HepG2 (cell line): ENCODE measurements around the gene SEZ6. TPM values are rescaled to one million over a fixed set of nuclear protein-coding genes. Genes with fewer than 3 reads are reported as not detected.

ENCODE experiments used
- ARNTL ChIP-seq: sonication (generic); formaldehyde crosslinking; IDR thresholded peaks from 2 replicates; pipeline ENCODE4 v1.4.0; 2020; ENCODE audit warnings: mild to moderate bottlenecking, missing genetic modification reagents
- FOSL2 ChIP-seq: sonication (generic); formaldehyde crosslinking; IDR thresholded peaks from 2 replicates; pipeline ENCODE4 v1.4.0; 2020; ENCODE audit warnings: missing genetic modification reagents
- GFI1 ChIP-seq: sonication (generic); formaldehyde crosslinking; IDR thresholded peaks from 2 replicates; pipeline ENCODE4 v1.5.0; 2020; ENCODE audit warnings: missing genetic modification reagents, mild to moderate bottlenecking, borderline replicate concordance
- HHEX ChIP-seq: IDR thresholded peaks from 2 replicates; pipeline ENCODE4 v1.6.1; 2016; ENCODE audit warnings: control low read depth
- JUND ChIP-seq: sonication (generic); formaldehyde crosslinking; IDR thresholded peaks from 2 replicates; pipeline ENCODE4 v1.8.0; 2022; ENCODE audit warnings: mild to moderate bottlenecking, missing genetic modification reagents
- MAZ ChIP-seq, 2 experiments: sonication (generic) in 1 of 2; formaldehyde crosslinking in 1 of 2; IDR thresholded peaks; 2 replicates each; pipeline versions ENCODE4 v1.5.0 to v1.6.1; 2012 to 2020; ENCODE audit warnings: low read depth in 2 of 2, mild to moderate bottlenecking in 2 of 2, borderline replicate concordance in 1 of 2, improper control_type of control experiment in 1 of 2, low read length in 1 of 2, missing genetic modification reagents in 1 of 2, moderate library complexity in 1 of 2
- MIER3 ChIP-seq: IDR thresholded peaks from 2 replicates; pipeline ENCODE4 v1.6.1; 2016; ENCODE audit warnings: missing compliant biosample characterization, borderline replicate concordance
- MLLT10 ChIP-seq: sonication (generic); formaldehyde crosslinking; IDR thresholded peaks from 2 replicates; pipeline ENCODE4 v1.4.0; 2020; ENCODE audit warnings: missing genetic modification reagents
- NAIF1 ChIP-seq: sonication (generic); formaldehyde crosslinking; IDR thresholded peaks from 2 replicates; pipeline ENCODE4 v1.5.0; 2020; ENCODE audit warnings: mild to moderate bottlenecking, missing genetic modification reagents, borderline replicate concordance
- SMC3 ChIP-seq: IDR thresholded peaks from 2 replicates; pipeline ENCODE4 v1.6.1; 2011; ENCODE audit warnings: low read length, improper control_type of control experiment
- TGIF2 ChIP-seq: IDR thresholded peaks from 2 replicates; pipeline ENCODE4 v1.6.1; 2016; ENCODE audit warnings: control low read depth, missing compliant biosample characterization
- U2AF2 ChIP-seq: fragments of 200-400 bp; formaldehyde crosslinking; IDR thresholded peaks from 2 replicates; pipeline ENCODE4 v1.6.1; 2017; ENCODE audit warnings: low read depth, mild to moderate bottlenecking, low read length
- ZNF501 ChIP-seq: sonication (generic); formaldehyde crosslinking; IDR thresholded peaks from 2 replicates; pipeline ENCODE4 v1.5.1; 2020; ENCODE audit warnings: mild to moderate bottlenecking, moderate library complexity, missing genetic modification reagents
- ZNF556 ChIP-seq: sonication (generic); formaldehyde crosslinking; IDR thresholded peaks from 2 replicates; pipeline ENCODE4 v1.4.0; 2020; ENCODE audit warnings: mild to moderate bottlenecking, missing genetic modification reagents, borderline replicate concordance
- ZSCAN22 ChIP-seq: sonication (generic); formaldehyde crosslinking; IDR thresholded peaks from 2 replicates; pipeline ENCODE4 v1.4.0; 2020; ENCODE audit warnings: mild to moderate bottlenecking, missing genetic modification reagents
- polyA plus RNA-seq, 8 experiments: library from polyadenylated mRNA; depleted of rRNA in 3 of 8; stranded (reverse) in 7 of 8; unstranded in 1 of 8; fragments of >200 nt; fragmentation: Illumina TruSeq in 4 of 8; extraction: Trizol in 4 of 8; gene quantifications; 2 replicates each; pipeline versions ENCODE4 v1.2.1 to v1.2.3, GENCODE V29; 2011 to 2016; ENCODE audit warnings: low read depth in 4 of 8, missing spikeins in 1 of 8, mixed read lengths in 1 of 8; ENCODE audit not compliant: insufficient read depth in 1 of 8
- total RNA-seq, 5 experiments: library from RNA; depleted of rRNA; stranded (reverse); fragments of >200 nt; fragmentation: Illumina TruSeq; extraction: Trizol; gene quantifications; 2 replicates each; pipeline ENCODE4 v1.2.3, GENCODE V29; 2016; ENCODE audit warnings: low read depth in 1 of 5
- TF ChIP-seq, protein P1 (sequence below): sonication (generic); formaldehyde crosslinking; IDR thresholded peaks from 2 replicates; pipeline ENCODE4 v1.5.0; 2020; ENCODE audit warnings: missing genetic modification reagents
- TF ChIP-seq, protein P2 (sequence below): sonication (generic); formaldehyde crosslinking; IDR thresholded peaks from 2 replicates; pipeline ENCODE4 v1.4.0; 2020; ENCODE audit warnings: low read depth, mild to moderate bottlenecking, missing genetic modification reagents
- TF ChIP-seq, protein P3 (sequence below): sonication (generic); formaldehyde crosslinking; IDR thresholded peaks from 2 replicates; pipeline ENCODE4 v1.9.0; 2021; ENCODE audit warnings: missing genetic modification reagents, borderline replicate concordance
- TF ChIP-seq, protein P4 (sequence below): sonication (generic); formaldehyde crosslinking; IDR thresholded peaks from 2 replicates; pipeline ENCODE4 v1.4.0; 2020; ENCODE audit warnings: missing genetic modification reagents, borderline replicate concordance
- TF ChIP-seq, protein P5 (sequence below): sonication (generic); formaldehyde crosslinking; IDR thresholded peaks from 2 replicates; pipeline ENCODE4 v1.9.0; 2021; ENCODE audit warnings: missing genetic modification reagents, mild to moderate bottlenecking, borderline replicate concordance

Gene SEZ6
- total and polyA plus RNA-seq, 2 of the 13 experiments (the other 11 are each of a cell fraction or from before 2014, with no cell fraction given), result not detected

DNA sequence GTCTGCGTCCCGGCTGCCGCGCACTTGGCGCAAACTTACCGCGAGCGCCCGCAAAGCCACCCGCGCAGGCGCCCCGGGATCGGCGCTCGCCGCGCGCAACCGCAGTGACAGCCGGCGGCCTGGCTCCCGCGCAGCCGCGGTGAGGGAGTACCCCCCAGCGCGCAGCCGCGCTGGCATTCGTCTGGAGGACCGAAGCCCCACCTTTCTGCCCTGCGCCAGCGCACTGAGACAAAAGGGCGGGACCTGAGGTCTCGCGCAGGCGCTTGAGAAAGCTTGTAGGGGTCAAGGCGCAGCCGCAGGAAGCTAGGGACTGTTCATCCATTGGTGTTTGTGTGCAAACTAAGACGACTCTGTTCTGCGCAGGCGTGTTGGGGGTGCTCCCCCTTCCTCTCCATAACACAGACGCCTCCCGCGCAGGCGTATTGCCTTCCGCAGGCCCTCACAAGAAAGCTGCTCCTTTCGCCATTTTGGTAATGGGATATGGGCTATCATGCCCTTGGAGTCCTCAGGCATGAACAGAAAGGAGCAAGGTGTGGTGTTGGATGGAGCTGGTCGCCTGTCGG is 54.3 kb downstream of the SEZ6 start, which contains the start of gene PHF12 (continued):
- TF ChIP-seq, protein P1, sequence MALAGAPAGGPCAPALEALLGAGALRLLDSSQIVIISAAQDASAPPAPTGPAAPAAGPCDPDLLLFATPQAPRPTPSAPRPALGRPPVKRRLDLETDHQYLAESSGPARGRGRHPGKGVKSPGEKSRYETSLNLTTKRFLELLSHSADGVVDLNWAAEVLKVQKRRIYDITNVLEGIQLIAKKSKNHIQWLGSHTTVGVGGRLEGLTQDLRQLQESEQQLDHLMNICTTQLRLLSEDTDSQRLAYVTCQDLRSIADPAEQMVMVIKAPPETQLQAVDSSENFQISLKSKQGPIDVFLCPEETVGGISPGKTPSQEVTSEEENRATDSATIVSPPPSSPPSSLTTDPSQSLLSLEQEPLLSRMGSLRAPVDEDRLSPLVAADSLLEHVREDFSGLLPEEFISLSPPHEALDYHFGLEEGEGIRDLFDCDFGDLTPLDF (CRISPR knock-in tag), result peak; percentile 72
- TF ChIP-seq, protein P2, sequence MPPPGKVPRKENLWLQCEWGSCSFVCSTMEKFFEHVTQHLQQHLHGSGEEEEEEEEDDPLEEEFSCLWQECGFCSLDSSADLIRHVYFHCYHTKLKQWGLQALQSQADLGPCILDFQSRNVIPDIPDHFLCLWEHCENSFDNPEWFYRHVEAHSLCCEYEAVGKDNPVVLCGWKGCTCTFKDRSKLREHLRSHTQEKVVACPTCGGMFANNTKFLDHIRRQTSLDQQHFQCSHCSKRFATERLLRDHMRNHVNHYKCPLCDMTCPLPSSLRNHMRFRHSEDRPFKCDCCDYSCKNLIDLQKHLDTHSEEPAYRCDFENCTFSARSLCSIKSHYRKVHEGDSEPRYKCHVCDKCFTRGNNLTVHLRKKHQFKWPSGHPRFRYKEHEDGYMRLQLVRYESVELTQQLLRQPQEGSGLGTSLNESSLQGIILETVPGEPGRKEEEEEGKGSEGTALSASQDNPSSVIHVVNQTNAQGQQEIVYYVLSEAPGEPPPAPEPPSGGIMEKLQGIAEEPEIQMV (CRISPR knock-in tag), result no peak
- no peak for TF ChIP-seq FOSL2
- TF ChIP-seq NAIF1 (CRISPR knock-in tag), result peak; percentile 99
- TF ChIP-seq SMC3, result no peak
- TF ChIP-seq MLLT10 (CRISPR knock-in tag), result no peak
- TF ChIP-seq MIER3 (CRISPR knock-in tag), result no peak; the same call in 1 of the 2 replicates
- no peak for TF ChIP-seq ZSCAN22
- TF ChIP-seq, protein P3, sequence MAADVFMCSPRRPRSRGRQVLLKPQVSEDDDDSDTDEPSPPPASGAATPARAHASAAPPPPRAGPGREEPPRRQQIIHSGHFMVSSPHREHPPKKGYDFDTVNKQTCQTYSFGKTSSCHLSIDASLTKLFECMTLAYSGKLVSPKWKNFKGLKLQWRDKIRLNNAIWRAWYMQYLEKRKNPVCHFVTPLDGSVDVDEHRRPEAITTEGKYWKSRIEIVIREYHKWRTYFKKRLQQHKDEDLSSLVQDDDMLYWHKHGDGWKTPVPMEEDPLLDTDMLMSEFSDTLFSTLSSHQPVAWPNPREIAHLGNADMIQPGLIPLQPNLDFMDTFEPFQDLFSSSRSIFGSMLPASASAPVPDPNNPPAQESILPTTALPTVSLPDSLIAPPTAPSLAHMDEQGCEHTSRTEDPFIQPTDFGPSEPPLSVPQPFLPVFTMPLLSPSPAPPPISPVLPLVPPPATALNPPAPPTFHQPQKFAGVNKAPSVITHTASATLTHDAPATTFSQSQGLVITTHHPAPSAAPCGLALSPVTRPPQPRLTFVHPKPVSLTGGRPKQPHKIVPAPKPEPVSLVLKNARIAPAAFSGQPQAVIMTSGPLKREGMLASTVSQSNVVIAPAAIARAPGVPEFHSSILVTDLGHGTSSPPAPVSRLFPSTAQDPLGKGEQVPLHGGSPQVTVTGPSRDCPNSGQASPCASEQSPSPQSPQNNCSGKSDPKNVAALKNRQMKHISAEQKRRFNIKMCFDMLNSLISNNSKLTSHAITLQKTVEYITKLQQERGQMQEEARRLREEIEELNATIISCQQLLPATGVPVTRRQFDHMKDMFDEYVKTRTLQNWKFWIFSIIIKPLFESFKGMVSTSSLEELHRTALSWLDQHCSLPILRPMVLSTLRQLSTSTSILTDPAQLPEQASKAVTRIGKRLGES (CRISPR knock-in tag), result no peak
- peak; percentile 96; the same call in 1 of the 2 replicates for TF ChIP-seq ZNF501 (CRISPR knock-in tag)
- TF ChIP-seq, protein P4, sequence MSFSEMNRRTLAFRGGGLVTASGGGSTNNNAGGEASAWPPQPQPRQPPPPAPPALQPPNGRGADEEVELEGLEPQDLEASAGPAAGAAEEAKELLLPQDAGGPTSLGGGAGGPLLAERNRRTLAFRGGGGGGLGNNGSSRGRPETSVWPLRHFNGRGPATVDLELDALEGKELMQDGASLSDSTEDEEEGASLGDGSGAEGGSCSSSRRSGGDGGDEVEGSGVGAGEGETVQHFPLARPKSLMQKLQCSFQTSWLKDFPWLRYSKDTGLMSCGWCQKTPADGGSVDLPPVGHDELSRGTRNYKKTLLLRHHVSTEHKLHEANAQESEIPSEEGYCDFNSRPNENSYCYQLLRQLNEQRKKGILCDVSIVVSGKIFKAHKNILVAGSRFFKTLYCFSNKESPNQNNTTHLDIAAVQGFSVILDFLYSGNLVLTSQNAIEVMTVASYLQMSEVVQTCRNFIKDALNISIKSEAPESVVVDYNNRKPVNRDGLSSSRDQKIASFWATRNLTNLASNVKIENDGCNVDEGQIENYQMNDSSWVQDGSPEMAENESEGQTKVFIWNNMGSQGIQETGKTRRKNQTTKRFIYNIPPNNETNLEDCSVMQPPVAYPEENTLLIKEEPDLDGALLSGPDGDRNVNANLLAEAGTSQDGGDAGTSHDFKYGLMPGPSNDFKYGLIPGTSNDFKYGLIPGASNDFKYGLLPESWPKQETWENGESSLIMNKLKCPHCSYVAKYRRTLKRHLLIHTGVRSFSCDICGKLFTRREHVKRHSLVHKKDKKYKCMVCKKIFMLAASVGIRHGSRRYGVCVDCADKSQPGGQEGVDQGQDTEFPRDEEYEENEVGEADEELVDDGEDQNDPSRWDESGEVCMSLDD (CRISPR knock-in tag), result no peak
- TF ChIP-seq TGIF2 (CRISPR knock-in tag), result no peak
- TF ChIP-seq JUND (CRISPR knock-in tag), result no peak
- TF ChIP-seq MAZ (IDR thresholded peaks at IDR 0.05; ENCODE audit: borderline replicate concordance, low read depth, low read length), result no peak
- TF ChIP-seq MAZ (CRISPR knock-in tag; IDR thresholded peaks at IDR 0.05; ENCODE audit: low read depth), result no peak
- TF ChIP-seq GFI1, result no peak
- TF ChIP-seq ZNF556 (CRISPR knock-in tag), result no peak
- no peak for TF ChIP-seq U2AF2
- no peak for TF ChIP-seq ARNTL (CRISPR knock-in tag)
- TF ChIP-seq, protein P5, sequence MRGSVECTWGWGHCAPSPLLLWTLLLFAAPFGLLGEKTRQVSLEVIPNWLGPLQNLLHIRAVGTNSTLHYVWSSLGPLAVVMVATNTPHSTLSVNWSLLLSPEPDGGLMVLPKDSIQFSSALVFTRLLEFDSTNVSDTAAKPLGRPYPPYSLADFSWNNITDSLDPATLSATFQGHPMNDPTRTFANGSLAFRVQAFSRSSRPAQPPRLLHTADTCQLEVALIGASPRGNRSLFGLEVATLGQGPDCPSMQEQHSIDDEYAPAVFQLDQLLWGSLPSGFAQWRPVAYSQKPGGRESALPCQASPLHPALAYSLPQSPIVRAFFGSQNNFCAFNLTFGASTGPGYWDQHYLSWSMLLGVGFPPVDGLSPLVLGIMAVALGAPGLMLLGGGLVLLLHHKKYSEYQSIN (CRISPR knock-in tag), result no peak
- TF ChIP-seq HHEX (CRISPR knock-in tag), result no peak
